K562 (cell line): Measurements from ENCODE around the gene VBP1. TPM values are rescaled to one million over a fixed set of nuclear protein-coding genes. Genes with fewer than 3 reads are reported as not detected.

Source experiments
- ATAC-seq: fragments of 200-7000 bp; cut with Tn5 transposase; 3 replicates; pipeline ENCODE4 v1.9.1; 2020; ENCODE audit warnings: moderate library complexity
- BruUV-seq: library from RNA; stranded (reverse); fragments of 400-500 nt; replicated peaks from 2 replicates; lab custom pipeline; 2021; lab: Mats Ljungman, UMichigan
- CTCF ChIA-PET: fragments of 300-600 bp; formaldehyde crosslinking; extraction: SDS; loops from one replicate; lab custom pipeline; 2021; ENCODE audit warnings: low intra/inter-chr PET ratio; lab: Yijun Ruan, JAX
- POLR2A ChIA-PET: fragments of 300-600, 350-650 bp; sonication (Branson Sonifier 250); formaldehyde crosslinking; extraction: SDS; loops from one replicate; lab custom pipeline; 2021; ENCODE audit warnings: antibody characterized with exemption, inconsistent platforms; lab: Yijun Ruan, JAX
- DNase-seq, 4 experiments: peaks; one replicate each; pipeline versions ENCODE4 v3.0.0 to v3.0.0-alpha.2; 2011 to 2018; ENCODE audit warnings: low spot score in 3 of 4, mixed read lengths in 3 of 4; ENCODE audit errors: extremely low read depth in 1 of 4
- FAIRE-seq: peaks from 2 replicates; lab custom pipeline; 2011; peaks lifted over from hg19 to GRCh38; lab: Jason Lieb, UNC
- H2AFZ ChIP-seq: 2 replicates; pipeline ENCODE4 v1.6.0; 2011; ENCODE audit warnings: low read depth, low read length, control low read depth, inconsistent platforms
- H3K27ac ChIP-seq: fragments of 200-600 bp; 3 replicates; pipeline ENCODE4 v1.8.0; 2011; ENCODE audit warnings: low read depth, mild to moderate bottlenecking, control low read depth, inconsistent platforms, low read length, moderate library complexity, mixed read lengths; ENCODE audit errors: extremely low read depth
- H3K27me3 ChIP-seq, 2 experiments: fragments of 300-600 bp in 1 of 2; 2 replicates in 1 of 2; 3 replicates in 1 of 2; pipeline versions ENCODE4 v1.6.0 to v1.8.0; 2011; ENCODE audit warnings: inconsistent platforms in 2 of 2, low read length in 2 of 2, mild to moderate bottlenecking in 1 of 2, mixed read lengths in 1 of 2, moderate library complexity in 1 of 2; ENCODE audit not compliant: control insufficient read depth in 2 of 2, insufficient read depth in 2 of 2
- H3K36me3 ChIP-seq: fragments of 300-600 bp; 3 replicates; pipeline ENCODE4 v1.8.0; 2011; ENCODE audit warnings: mild to moderate bottlenecking, low read length, inconsistent platforms; ENCODE audit not compliant: control insufficient read depth, insufficient read depth
- H3K4me1 ChIP-seq, 2 experiments: fragments of 200-600 bp in 1 of 2; replicated peaks in 1 of 2; 2 replicates in 1 of 2; 3 replicates in 1 of 2; pipeline versions ENCODE4 v1.5.1 to v1.8.0; 2011; ENCODE audit warnings: inconsistent platforms in 2 of 2, low read length in 2 of 2, mild to moderate bottlenecking in 1 of 2, mixed read lengths in 1 of 2, moderate library complexity in 1 of 2; ENCODE audit not compliant: control insufficient read depth in 2 of 2, insufficient read depth in 2 of 2
- H3K4me2 ChIP-seq: 2 replicates; pipeline ENCODE4 v1.6.1; 2011; ENCODE audit warnings: low read length, control low read depth, inconsistent platforms, mixed read lengths; ENCODE audit not compliant: insufficient read depth
- H3K4me3 ChIP-seq: fragments of 200-600 bp; sonication (generic), shearing (Covaris generic); 2 replicates; pipeline ENCODE4 v1.5.1; 2016; ENCODE audit warnings: control low read depth, inconsistent platforms
- H3K79me2 ChIP-seq: fragments of 200-600 bp; 3 replicates; pipeline ENCODE4 v1.8.0; 2011; ENCODE audit warnings: low read length, inconsistent platforms; ENCODE audit not compliant: control insufficient read depth, insufficient read depth
- H3K9ac ChIP-seq, 2 experiments: 2 replicates each; pipeline versions ENCODE4 v1.6.0 to v1.6.1; 2011; ENCODE audit warnings: low read depth in 2 of 2, low read length in 2 of 2, control low read depth in 1 of 2, inconsistent platforms in 1 of 2, mild to moderate bottlenecking in 1 of 2, mixed read lengths in 1 of 2; ENCODE audit not compliant: insufficient read depth in 1 of 2
- H3K9me1 ChIP-seq: one replicate; pipeline ENCODE4 v1.6.0; 2011; ENCODE audit warnings: inconsistent platforms, mild to moderate bottlenecking, low read length, moderate library complexity; ENCODE audit not compliant: control insufficient read depth, insufficient read depth
- H3K9me3 ChIP-seq: replicated peaks from 2 replicates; pipeline ENCODE4 v1.5.1; 2011; ENCODE audit warnings: low read depth, low read length, inconsistent platforms; ENCODE audit not compliant: control insufficient read depth, insufficient read depth
- H4K20me1 ChIP-seq: replicated peaks from 2 replicates; pipeline ENCODE4 v1.6.1; 2011; ENCODE audit warnings: low read length, inconsistent platforms, mixed read lengths; ENCODE audit not compliant: control insufficient read depth, insufficient read depth
- EP400 ChIP-seq: fragments of 450-650 bp; IDR thresholded peaks from 2 replicates; pipeline ENCODE4 v1.6.1; 2017; ENCODE audit warnings: antibody characterized with exemption, mild to moderate bottlenecking, moderate library complexity
- GABPB2 ChIP-seq: fragments of 250-450 bp; sonication (Bioruptor Pico); conservative IDR thresholded peaks from 2 replicates; pipeline ENCODE4 v1.5.1; 2021; ENCODE audit warnings: mild to moderate bottlenecking
- HDGF ChIP-seq: fragments of 450-650 bp; IDR thresholded peaks from 2 replicates; pipeline ENCODE4 v1.6.1; 2016
- MECOM ChIP-seq: fragments of 250-450 bp; sonication (Bioruptor Pico); IDR thresholded peaks from 2 replicates; pipeline ENCODE4 v1.8.0; 2022; ENCODE audit warnings: inconsistent platforms
- NEUROD1 ChIP-seq: fragments of 150-350 bp; IDR thresholded peaks from 2 replicates; pipeline ENCODE4 v1.6.1; 2014; ENCODE audit warnings: borderline replicate concordance, low read length, low read depth; ENCODE audit not compliant: partially characterized antibody
- NR2C1 ChIP-seq, 2 experiments: fragments of 450-650 bp; IDR thresholded peaks; 2 replicates each; pipeline ENCODE4 v1.6.1; 2017; ENCODE audit warnings: mild to moderate bottlenecking in 2 of 2, antibody characterized with exemption in 1 of 2, inconsistent platforms in 1 of 2, missing compliant biosample characterization in 1 of 2, missing genetic modification characterization in 1 of 2
- PBX2 ChIP-seq, 2 experiments: IDR thresholded peaks in 1 of 2; conservative IDR thresholded peaks in 1 of 2; 2 replicates each; pipeline ENCODE4 v1.6.1; 2016; ENCODE audit warnings: low read depth in 2 of 2, mild to moderate bottlenecking in 1 of 2, missing compliant biosample characterization in 1 of 2, missing genetic modification characterization in 1 of 2, moderate library complexity in 1 of 2
- POLR2AphosphoS5 ChIP-seq: IDR thresholded peaks from 2 replicates; pipeline ENCODE4 v1.6.1; 2011; ENCODE audit warnings: mild to moderate bottlenecking, low read depth, low read length, moderate library complexity; ENCODE audit not compliant: control insufficient read depth, insufficient read depth
- RAD51 ChIP-seq: fragments of 450-650 bp; IDR thresholded peaks from 2 replicates; pipeline ENCODE4 v1.7.1; 2016; ENCODE audit warnings: low read depth, mild to moderate bottlenecking, borderline replicate concordance
- TAF1 ChIP-seq: IDR thresholded peaks from 2 replicates; pipeline ENCODE4 v1.6.1; 2011; ENCODE audit warnings: mild to moderate bottlenecking, low read length, moderate library complexity; ENCODE audit not compliant: insufficient read depth, control insufficient read depth, severe bottlenecking; ENCODE audit errors: extremely low read depth
- THRAP3 ChIP-seq: fragments of 450-650 bp; IDR thresholded peaks from 2 replicates; pipeline ENCODE4 v1.6.1; 2016; ENCODE audit warnings: mild to moderate bottlenecking, inconsistent platforms, borderline replicate concordance
- TOE1 ChIP-seq, 2 experiments: fragments of 450-650 bp in 1 of 2; sonication (generic) in 1 of 2; formaldehyde crosslinking in 1 of 2; IDR thresholded peaks; 2 replicates each; pipeline versions ENCODE4 v1.7.1 to v1.8.0; 2016 to 2022; ENCODE audit warnings: borderline replicate concordance in 2 of 2, mild to moderate bottlenecking in 2 of 2, antibody characterized with exemption in 1 of 2, inconsistent platforms in 1 of 2, low read depth in 1 of 2, missing genetic modification reagents in 1 of 2, moderate library complexity in 1 of 2
- ZNF274 ChIP-seq: IDR thresholded peaks from 2 replicates; pipeline ENCODE4 v1.6.1; 2011; ENCODE audit warnings: low read depth, mild to moderate bottlenecking, low read length, moderate library complexity, borderline replicate concordance
- ZNF589 ChIP-seq: fragments of 200-800 bp; sonication (Bioruptor generic); IDR thresholded peaks from 2 replicates; pipeline ENCODE4 v1.6.1; 2016; ENCODE audit warnings: low read depth, missing genetic modification characterization, missing compliant biosample characterization
- ZNF699 ChIP-seq: fragments of 250-450 bp; sonication (Bioruptor Pico); IDR thresholded peaks from 2 replicates; pipeline ENCODE4 v1.8.0; 2021; ENCODE audit warnings: mild to moderate bottlenecking, moderate library complexity; ENCODE audit not compliant: insufficient replicate concordance
- ZNF778 ChIP-seq: fragments of 450-650 bp; formaldehyde crosslinking; IDR thresholded peaks from 2 replicates; pipeline ENCODE4 v1.4.0; 2020; ENCODE audit warnings: mild to moderate bottlenecking, moderate library complexity
- WGBS: fragments of 100-300 bp; shearing (Covaris generic); methylation state at CpG from one replicate; pipeline ENCODE4 v1.1.6; 2016; ENCODE audit warnings: low coverage, mixed read lengths; ENCODE audit not compliant: insufficient coverage; ENCODE audit errors: missing lambda C conversion rate; 5-methylcytosine and 5-hydroxymethylcytosine counted together
- in situ Hi-C: fragments of 300-500 bp; cut with MboI; formaldehyde crosslinking; loops from 4 replicates; pipeline ENCODE4 v1.15.0; 2018; ENCODE audit warnings: inconsistent platforms, mixed read lengths
- intact Hi-C: fragments of 100-400 bp; cut with micrococcal nuclease; formaldehyde crosslinking; loops from 2 replicates; pipeline ENCODE4 v1.14.2; 2022
- polyA plus RNA-seq, 8 experiments: library from polyadenylated mRNA; depleted of rRNA in 4 of 8; stranded (reverse) in 5 of 8; unstranded in 3 of 8; fragments of >200 nt; fragmentation: Nextera tagmentation in 2 of 8; fragmentation: Illumina TruSeq in 1 of 8; extraction: Ambion mirVana in 2 of 8; extraction: Trizol in 1 of 8; gene quantifications; 2 replicates each; pipeline versions ENCODE4 v1.2.1 to v1.2.3, GENCODE V29; 2011 to 2014; ENCODE audit warnings: inconsistent platforms in 1 of 8, missing spikeins in 1 of 8
- total RNA-seq, 7 experiments: library from RNA; depleted of rRNA in 6 of 7; stranded (reverse); fragments of >200 nt in 6 of 7; fragmentation: Illumina TruSeq in 2 of 7; extraction: Trizol in 2 of 7; gene quantifications; 2 replicates each; pipeline versions ENCODE4 v1.2.1 to v1.2.3, GENCODE V29; 2011 to 2021; ENCODE audit warnings: low replicate concordance in 1 of 7

The VBP1 gene
- total and polyA plus RNA-seq, 9 of the 15 experiments (the other 6 are each of a cell fraction or from before 2014, with no cell fraction given), result 83.2 to 263 (median 151) TPM

DNA sequence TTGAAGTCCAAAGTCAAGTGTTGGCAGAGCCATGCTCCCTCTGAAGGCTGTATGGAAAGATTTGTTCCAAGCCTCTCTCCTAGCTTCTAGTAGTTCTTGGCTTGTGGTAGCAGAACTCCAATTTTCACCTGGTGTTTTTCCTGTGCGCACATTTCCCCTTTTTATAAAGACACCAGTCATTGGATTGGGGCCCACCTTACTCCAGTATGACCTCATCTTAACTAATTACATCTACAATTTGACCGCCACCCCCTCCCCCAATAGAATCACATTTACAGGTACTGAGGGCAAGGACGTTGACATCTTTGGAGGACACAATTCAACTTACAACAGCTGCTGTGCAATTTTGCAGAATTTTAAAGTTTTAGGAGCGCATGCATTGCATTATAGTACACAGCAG lies 31.2 kb downstream of the VBP1 start:
- WGBS, result 37% methylated on average over 3 of the region's 4 CpGs
- Histone ChIP-seq H3K9me1 (no peaks in the 10 kb centered on the region), H3K36me3 (no peaks in the 10 kb centered on the region), H3K9me3 (no peaks in the 10 kb centered on the region), H3K79me2 (no peaks in the 10 kb centered on the region), H3K27ac (no peak overlapping the region), H3K4me2 (no peak overlapping the region), H4K20me1 (no peaks in the 10 kb centered on the region), H3K27me3 (no peaks in the 10 kb centered on the region), H3K4me3 (no peak overlapping the region), H3K4me1 (no peaks in the 10 kb centered on the region), H2AFZ (no peak overlapping the region), H3K9ac (no peak overlapping the region)
- ATAC-seq (no peak), FAIRE-seq (no peak), DNase-seq (no peak)
- intact Hi-C loops (no loop called here), in situ Hi-C loops (no loop called here)
- CTCF ChIA-PET, result no interaction called here
- no peak for TF ChIP-seq ZNF778 (CRISPR knock-in tag)
- no peak for TF ChIP-seq TOE1 (IDR thresholded peaks at IDR 0.05; ENCODE audit: borderline replicate concordance)
- TF ChIP-seq TOE1 (CRISPR knock-in tag; IDR thresholded peaks at IDR 0.05; ENCODE audit: borderline replicate concordance, low read depth), result no peak
- no peak for TF ChIP-seq ZNF699 (CRISPR knock-in tag)
- TF ChIP-seq NR2C1 (IDR thresholded peaks at IDR 0.05), result no peak
- no peak for TF ChIP-seq NR2C1 (tag; IDR thresholded peaks at IDR 0.05)
- no peak for TF ChIP-seq NEUROD1
- TF ChIP-seq HDGF, result no peak
- no peak for TF ChIP-seq POLR2AphosphoS5
- TF ChIP-seq MECOM (CRISPR knock-in tag), result no peak
- TF ChIP-seq GABPB2 (CRISPR knock-in tag), result no peak
- TF ChIP-seq RAD51, result no peak
- TF ChIP-seq ZNF274, result no peak
- TF ChIP-seq THRAP3, result no peak
- TF ChIP-seq ZNF589 (CRISPR knock-in tag), result no peak
- TF ChIP-seq EP400, result no peak
- TF ChIP-seq TAF1, result no peak
- TF ChIP-seq PBX2 (CRISPR knock-in tag; IDR thresholded peaks at IDR 0.05; ENCODE audit: low read depth), result no peak
- TF ChIP-seq PBX2 (tag; conservative IDR thresholded peaks at IDR 0.05; ENCODE audit: low read depth), result no peak
- BruUV-seq, result no TSS peak
- POLR2A ChIA-PET, result no interaction called here
